B cell (primary cell): Measurements from ENCODE around the gene KSR1. TPM values are rescaled to one million over a fixed set of nuclear protein-coding genes. Genes with fewer than 3 reads are reported as not detected.
"Not testable (repeated sequence)": the region's sequence is repeated elsewhere in the genome, so short reads cannot be mapped to it uniquely, and the experiment has no call there.

Source experiments
- ATAC-seq: fragments of 200-7000 bp; cut with Tn5 transposase; one replicate; pipeline ENCODE4 v1.10.0; 2021; ENCODE audit warnings: low read depth, mild to moderate bottlenecking, moderate number of reproducible peaks, moderate library complexity
- CTCF ChIA-PET: fragments of 350-600 bp; sonication (Branson Sonifier 250); formaldehyde crosslinking; loops from one replicate; lab custom pipeline; 2021; ENCODE audit warnings: antibody characterized with exemption, inconsistent platforms; lab: Charles Lee
- POLR2A ChIA-PET: fragments of 350-600 bp; sonication (Branson Sonifier 250); formaldehyde crosslinking; loops from one replicate; lab custom pipeline; 2021; ENCODE audit warnings: antibody characterized with exemption; lab: Charles Lee
- DNase-seq: peaks from one replicate; pipeline ENCODE4 v3.0.0; 2013
- H2AFZ ChIP-seq: 2 replicates; pipeline ENCODE4 v1.6.1; 2012; ENCODE audit warnings: mild to moderate bottlenecking, low read depth, low read length; ENCODE audit not compliant: insufficient read depth, poor library complexity, severe bottlenecking
- H3K27ac ChIP-seq, 2 donors: 1 replicate in 1 of 2; 2 replicates in 1 of 2; pipeline ENCODE4 v1.5.1; 2012 to 2013; ENCODE audit warnings: low read length in 2 of 2, mild to moderate bottlenecking in 2 of 2, moderate library complexity in 1 of 2
- H3K27me3 ChIP-seq, 4 experiments: fragments of 200-600 bp in 1 of 4; sonication (generic) in 1 of 4; replicated peaks in 1 of 4; 1 replicate in 2 of 4; 2 replicates in 2 of 4; pipeline versions ENCODE4 v1.6.1 to v1.7.0; 2013 to 2016; ENCODE audit warnings: low read length in 3 of 4, mild to moderate bottlenecking in 2 of 4, mixed read lengths in 1 of 4, moderate library complexity in 1 of 4; ENCODE audit not compliant: insufficient read depth in 4 of 4, control insufficient read depth in 3 of 4; ENCODE audit errors: control extremely low read depth in 1 of 4
- H3K36me3 ChIP-seq, 2 experiments: replicated peaks in 1 of 2; 1 replicate in 1 of 2; 2 replicates in 1 of 2; pipeline versions ENCODE4 v1.6.1 to v1.7.1; 2013; ENCODE audit warnings: low read length in 1 of 2; ENCODE audit not compliant: insufficient read depth in 2 of 2, control insufficient read depth in 1 of 2; ENCODE audit errors: control extremely low read depth in 1 of 2, extremely low read depth in 1 of 2
- H3K4me1 ChIP-seq, 2 donors: fragments of 200-600 bp in 1 of 2; sonication (generic) in 1 of 2; 1 replicate in 1 of 2; 2 replicates in 1 of 2; pipeline versions ENCODE4 v1.5.1 to v1.6.1; 2013 to 2017; ENCODE audit warnings: low read length in 2 of 2; ENCODE audit not compliant: control insufficient read depth in 2 of 2, insufficient read depth in 2 of 2
- H3K4me2 ChIP-seq: replicated peaks from 2 replicates; pipeline ENCODE3; 2012; ENCODE audit warnings: mild to moderate bottlenecking, low read depth, low read length; ENCODE audit not compliant: poor library complexity, severe bottlenecking
- H3K4me3 ChIP-seq, 5 experiments: fragments of 200-600 bp in 1 of 5; sonication (generic) in 1 of 5; 1 replicate in 3 of 5; 2 replicates in 2 of 5; pipeline versions ENCODE4 v1.5.1 to v1.7.0; 2011 to 2016; ENCODE audit warnings: low read length in 4 of 5, mild to moderate bottlenecking in 4 of 5, low read depth in 2 of 5, control low read depth in 1 of 5, moderate library complexity in 1 of 5; ENCODE audit not compliant: insufficient read depth in 1 of 5; ENCODE audit errors: control extremely low read depth in 1 of 5, extremely low read depth in 1 of 5
- H3K79me2 ChIP-seq: fragments of 200-600 bp; sonication (generic); one replicate; pipeline ENCODE4 v1.6.0; 2016; ENCODE audit warnings: low read length; ENCODE audit not compliant: control insufficient read depth, insufficient read depth
- H3K9ac ChIP-seq: fragments of 200-600 bp; sonication (generic); 2 replicates; pipeline ENCODE4 v1.6.1; 2017; ENCODE audit warnings: mild to moderate bottlenecking, low read length, moderate library complexity
- H3K9me3 ChIP-seq, 3 donors: one replicate each; pipeline versions ENCODE4 v1.6.1 to v1.7.1; 2013; ENCODE audit warnings: low read length in 2 of 3; ENCODE audit not compliant: control insufficient read depth in 2 of 3, insufficient read depth in 1 of 3; ENCODE audit errors: control extremely low read depth in 1 of 3
- H4K20me1 ChIP-seq: 2 replicates; pipeline ENCODE4 v1.6.0; 2012; ENCODE audit warnings: mild to moderate bottlenecking, low read length; ENCODE audit not compliant: insufficient read depth, control insufficient read depth, poor library complexity, severe bottlenecking
- H3K27ac Mint-ChIP-seq: one replicate; pipeline ENCODE4 v1.8.0; 2021; ENCODE audit warnings: mixed read lengths
- H3K27me3 Mint-ChIP-seq: one replicate; pipeline ENCODE4 v1.8.0; 2021; ENCODE audit warnings: mixed read lengths
- H3K4me1 Mint-ChIP-seq: one replicate; pipeline ENCODE4 v1.8.0; 2021; ENCODE audit warnings: mixed read lengths
- H3K4me3 Mint-ChIP-seq: one replicate; pipeline ENCODE4 v1.8.0; 2021; ENCODE audit warnings: mixed read lengths
- H3K9me3 Mint-ChIP-seq: one replicate; pipeline ENCODE4 v1.8.0; 2022; ENCODE audit warnings: mixed read lengths; ENCODE audit not compliant: insufficient read depth
- EZH2 ChIP-seq: IDR thresholded peaks from 2 replicates; pipeline ENCODE4 v1.6.1; 2012; ENCODE audit warnings: borderline replicate concordance, low read depth, mild to moderate bottlenecking, moderate library complexity, low read length; ENCODE audit not compliant: insufficient read depth, poor library complexity, severe bottlenecking
- WGBS: methylation state at CpG from one replicate; pipeline ENCODE4 v1.1.5; 2013; ENCODE audit warnings: missing lambda C conversion rate; ENCODE audit not compliant: insufficient coverage; 5-methylcytosine and 5-hydroxymethylcytosine counted together
- intact Hi-C: fragments of 100-400 bp; cut with micrococcal nuclease; formaldehyde crosslinking; loops from one replicate; pipeline ENCODE4 v1.10.0; 2022
- polyA plus RNA-seq: library from polyadenylated mRNA; depleted of rRNA; stranded (reverse); fragments of >200 nt; gene quantifications from 2 replicates; pipeline ENCODE4 v1.2.3, GENCODE V29; 2012
- total RNA-seq, 2 donors: library from RNA; stranded (reverse); fragments of 120-200 nt in 1 of 2; gene quantifications; 1 replicate in 1 of 2; 2 replicates in 1 of 2; pipeline versions ENCODE4 v1.2.3 to v1.2.4, GENCODE V29; 2013 to 2022
- TF ChIP-seq, protein P1 (sequence below): fragments of 200-600 bp; IDR thresholded peaks from one replicate; pipeline ENCODE4 v1.8.0; 2022; ENCODE audit warnings: antibody characterized with exemption, mild to moderate bottlenecking

The KSR1 gene
- total and polyA plus RNA-seq, 2 donors (not counting 1 experiment from before 2014, with no cell fraction given), result 27.5 to 85.6 TPM

DNA sequence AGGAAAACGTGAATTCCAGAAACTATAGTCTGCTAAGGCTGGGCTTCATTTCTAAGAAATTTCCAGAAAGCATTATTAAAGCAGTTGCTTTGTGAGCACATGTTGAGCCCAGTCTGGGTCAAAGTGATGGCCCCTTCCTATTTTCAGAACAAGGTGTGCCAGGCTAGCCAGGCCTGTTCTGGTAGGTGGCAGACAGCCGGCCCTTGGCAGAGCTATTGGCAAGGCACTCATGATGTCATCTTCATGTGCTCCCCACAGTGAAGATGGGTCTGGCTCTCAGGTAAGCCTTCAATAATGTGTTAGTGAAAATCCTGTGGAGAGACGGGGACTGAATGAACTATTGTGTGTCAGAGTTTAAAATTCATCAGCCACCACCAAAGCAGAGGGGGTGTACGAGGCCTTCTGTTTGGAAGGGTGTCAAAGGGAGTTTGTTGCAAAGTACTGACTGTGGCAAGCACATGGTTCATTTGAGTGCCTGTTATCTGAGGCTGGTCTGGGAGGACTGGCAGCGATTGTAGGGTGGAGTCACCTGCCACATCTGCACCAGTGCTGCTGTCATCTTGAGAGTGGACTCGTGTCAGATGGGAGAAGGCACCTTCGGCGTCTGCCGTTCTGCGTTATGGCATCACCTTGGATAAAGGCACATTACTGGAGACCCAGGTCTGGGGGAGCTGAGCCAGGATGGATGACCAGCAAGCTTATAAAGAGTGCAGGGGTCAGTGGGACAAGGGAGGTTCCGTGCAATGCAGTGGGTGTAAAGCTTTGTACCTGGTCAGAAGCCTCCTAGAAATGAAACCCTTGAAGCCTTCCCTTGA lies 43.4 kb downstream of the KSR1 start:
- intact Hi-C loops, result no loop called here
- Histone ChIP-seq H3K4me1 (peaks cover 19 to 26% of the 10 kb centered on the region in 2 donors), H2AFZ (no peak overlapping the region), H3K27ac (no peak overlapping the region), H3K4me3 (no peak overlapping the region), H4K20me1 (no peaks in the 10 kb centered on the region), H3K79me2 (peaks cover 9% of the 10 kb centered on the region), H3K9ac (no peak overlapping the region), H3K27me3 (no peaks in the 10 kb centered on the region), H3K4me2 (no peak overlapping the region), H3K36me3 (no peaks in the 10 kb centered on the region), H3K9me3 (peaks cover 0 to 27% (median 18%) of the 10 kb centered on the region in 3 donors)
- no peaks in the 10 kb centered on the region for H3K27me3 Mint-ChIP-seq
- no peak overlapping the region for H3K27ac Mint-ChIP-seq
- peaks cover 9% of the 10 kb centered on the region for H3K9me3 Mint-ChIP-seq
- DNase-seq (no peak), ATAC-seq (no peak)
- TF ChIP-seq EZH2, result no peak
- TF ChIP-seq, protein P1, sequence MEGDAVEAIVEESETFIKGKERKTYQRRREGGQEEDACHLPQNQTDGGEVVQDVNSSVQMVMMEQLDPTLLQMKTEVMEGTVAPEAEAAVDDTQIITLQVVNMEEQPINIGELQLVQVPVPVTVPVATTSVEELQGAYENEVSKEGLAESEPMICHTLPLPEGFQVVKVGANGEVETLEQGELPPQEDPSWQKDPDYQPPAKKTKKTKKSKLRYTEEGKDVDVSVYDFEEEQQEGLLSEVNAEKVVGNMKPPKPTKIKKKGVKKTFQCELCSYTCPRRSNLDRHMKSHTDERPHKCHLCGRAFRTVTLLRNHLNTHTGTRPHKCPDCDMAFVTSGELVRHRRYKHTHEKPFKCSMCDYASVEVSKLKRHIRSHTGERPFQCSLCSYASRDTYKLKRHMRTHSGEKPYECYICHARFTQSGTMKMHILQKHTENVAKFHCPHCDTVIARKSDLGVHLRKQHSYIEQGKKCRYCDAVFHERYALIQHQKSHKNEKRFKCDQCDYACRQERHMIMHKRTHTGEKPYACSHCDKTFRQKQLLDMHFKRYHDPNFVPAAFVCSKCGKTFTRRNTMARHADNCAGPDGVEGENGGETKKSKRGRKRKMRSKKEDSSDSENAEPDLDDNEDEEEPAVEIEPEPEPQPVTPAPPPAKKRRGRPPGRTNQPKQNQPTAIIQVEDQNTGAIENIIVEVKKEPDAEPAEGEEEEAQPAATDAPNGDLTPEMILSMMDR, result no peak
- peaks cover 42% of the 10 kb centered on the region for H3K4me1 Mint-ChIP-seq
- ChIA-PET CTCF (interaction anchor here (1.5 to 2.2 kb wide), 2 partner anchors 13 to 100 kb away, joined by 3 to 7 read pairs; no protein-coding TSS in a partner anchor), POLR2A (no interaction called here)
- H3K4me3 Mint-ChIP-seq, result no peak overlapping the region
- WGBS, result 98% methylated on average over 10 of the region's 11 CpGs

DNA sequence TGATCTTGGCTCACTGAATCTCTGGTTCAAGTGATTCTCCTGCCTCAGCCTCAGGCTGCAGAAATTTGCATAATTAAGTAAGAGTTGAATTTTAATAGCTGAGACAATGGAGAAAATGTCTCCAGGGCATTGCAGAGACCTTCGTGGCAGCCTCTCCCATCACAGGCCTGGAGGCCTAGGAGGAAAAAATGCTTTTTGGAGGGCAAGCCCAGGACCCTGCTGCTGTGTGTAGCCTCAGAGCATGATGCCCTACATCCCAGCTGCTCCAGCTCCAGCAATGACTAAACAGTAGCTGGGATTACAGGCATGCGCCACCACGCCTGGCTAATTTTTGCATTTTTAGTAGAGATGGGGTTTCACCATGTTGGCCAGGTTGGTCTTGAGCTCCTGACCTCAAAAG lies 45.1 kb downstream of the KSR1 start:
- H3K79me2 ChIP-seq, H3K27ac ChIP-seq, H3K27me3 ChIP-seq, intact Hi-C loops, H4K20me1 ChIP-seq, H2AFZ ChIP-seq, H3K9ac ChIP-seq, H3K4me3 ChIP-seq, H3K4me3 Mint-ChIP-seq, DNase-seq, ATAC-seq, H3K9me3 Mint-ChIP-seq, H3K27ac Mint-ChIP-seq, H3K36me3 ChIP-seq, CTCF ChIA-PET, POLR2A ChIA-PET, H3K4me2 ChIP-seq, H3K27me3 Mint-ChIP-seq: not testable (repeated sequence)
- Histone ChIP-seq H3K4me1 (peaks cover 15 to 25% of the 10 kb centered on the region in 2 donors), H3K9me3 (peaks cover 0 to 27% (median 18%) of the 10 kb centered on the region in 3 donors)
- peaks cover 42% of the 10 kb centered on the region for H3K4me1 Mint-ChIP-seq
- WGBS, result 80% methylated on average over 1 of the region's 3 CpGs
